IMR-90 (cell line): ENCODE results near the gene ANO1. TPM values are rescaled to one million over a fixed set of nuclear protein-coding genes. Genes with fewer than 3 reads are reported as not detected.

ENCODE experiments used
- ATAC-seq: fragments of 200-7000 bp; cut with Tn5 transposase; 2 replicates; pipeline ENCODE4 v1.9.1; 2020; ENCODE audit warnings: low read depth, mild to moderate bottlenecking, moderate library complexity
- BruUV-seq: library from RNA; stranded (reverse); fragments of 400-500 nt; replicated peaks from 2 replicates; lab custom pipeline; 2021; lab: Mats Ljungman, UMichigan
- CTCF ChIA-PET: fragments of 300-600 bp; formaldehyde crosslinking; extraction: SDS; loops from one replicate; lab custom pipeline; 2021; ENCODE audit warnings: antibody characterized with exemption; lab: Yijun Ruan, JAX
- POLR2A ChIA-PET: fragments of 300-600 bp; sonication (Branson Sonifier 250); formaldehyde crosslinking; loops from one replicate; lab custom pipeline; 2022; ENCODE audit warnings: antibody characterized with exemption; ENCODE audit not compliant: unreplicated experiment; lab: Charles Lee
- DNase-seq: peaks from one replicate; pipeline ENCODE4 v3.0.0; 2013
- H2AFZ ChIP-seq: replicated peaks from 2 replicates; pipeline ENCODE3; 2013; ENCODE audit warnings: low read length, mild to moderate bottlenecking; ENCODE audit not compliant: poor library complexity
- H2AK5ac ChIP-seq: 2 replicates; pipeline ENCODE4 v1.6.1; 2013; ENCODE audit warnings: low read depth, low read length, inconsistent platforms
- H2AK9ac ChIP-seq: replicated peaks from 2 replicates; pipeline ENCODE3; 2013; ENCODE audit warnings: mild to moderate bottlenecking, low read depth, low read length, moderate library complexity; ENCODE audit not compliant: poor library complexity
- H2BK120ac ChIP-seq: 2 replicates; pipeline ENCODE4 v1.6.1; 2013; ENCODE audit warnings: low read depth, low read length, inconsistent platforms
- H2BK15ac ChIP-seq: 3 replicates; pipeline ENCODE4 v1.6.1; 2013; ENCODE audit warnings: low read depth, low read length, inconsistent platforms
- H2BK20ac ChIP-seq: 2 replicates; pipeline ENCODE4 v1.6.1; 2013; ENCODE audit warnings: low read depth, mild to moderate bottlenecking, inconsistent platforms, low read length, moderate library complexity
- H2BK5ac ChIP-seq: 2 replicates; pipeline ENCODE4 v1.6.1; 2013; ENCODE audit warnings: mild to moderate bottlenecking, low read depth, low read length, inconsistent platforms; ENCODE audit not compliant: poor library complexity, severe bottlenecking
- H3K14ac ChIP-seq: replicated peaks from 2 replicates; pipeline ENCODE4 v1.6.1; 2013; ENCODE audit warnings: low read depth, low read length, inconsistent platforms
- H3K18ac ChIP-seq: 2 replicates; pipeline ENCODE4 v1.6.1; 2013; ENCODE audit warnings: low read depth, low read length, control low read depth
- H3K23ac ChIP-seq: 2 replicates; pipeline ENCODE4 v1.6.1; 2013; ENCODE audit warnings: low read depth, low read length, inconsistent platforms
- H3K27ac ChIP-seq: 2 replicates; pipeline ENCODE4 v1.5.1; 2013; ENCODE audit warnings: mild to moderate bottlenecking, control low read depth, low read length; ENCODE audit not compliant: insufficient read depth
- H3K27me3 ChIP-seq: 2 replicates; pipeline ENCODE4 v1.6.1; 2013; ENCODE audit warnings: low read length; ENCODE audit not compliant: control insufficient read depth, insufficient read depth
- H3K36me3 ChIP-seq: 2 replicates; pipeline ENCODE4 v1.6.1; 2013; ENCODE audit warnings: low read length, mixed read lengths; ENCODE audit not compliant: control insufficient read depth, insufficient read depth
- H3K4ac ChIP-seq: 2 replicates; pipeline ENCODE4 v1.6.1; 2013; ENCODE audit warnings: low read depth, low read length, inconsistent platforms
- H3K4me1 ChIP-seq: 2 replicates; pipeline ENCODE4 v1.6.1; 2013; ENCODE audit warnings: low read length, mixed read lengths; ENCODE audit not compliant: control insufficient read depth, insufficient read depth
- H3K4me2 ChIP-seq: 2 replicates; pipeline ENCODE4 v1.6.1; 2013; ENCODE audit warnings: low read depth, mild to moderate bottlenecking, control low read depth, low read length, moderate library complexity
- H3K4me3 ChIP-seq: 2 replicates; pipeline ENCODE4 v1.5.1; 2013; ENCODE audit warnings: low read depth, mild to moderate bottlenecking, control low read depth, low read length, moderate library complexity; ENCODE audit not compliant: insufficient read depth
- H3K56ac ChIP-seq: 2 replicates; pipeline ENCODE4 v1.6.1; 2013; ENCODE audit warnings: low read length, inconsistent platforms; ENCODE audit not compliant: insufficient read depth; ENCODE audit errors: extremely low read depth
- H3K79me1 ChIP-seq, 2 experiments: 2 replicates each; pipeline ENCODE4 v1.6.1; 2013; ENCODE audit warnings: low read length in 2 of 2, inconsistent platforms in 1 of 2, low read depth in 1 of 2
- H3K9ac ChIP-seq: 2 replicates; pipeline ENCODE4 v1.6.1; 2013; ENCODE audit warnings: low read depth, low read length, control low read depth
- H3K9me1 ChIP-seq: 2 replicates; pipeline ENCODE4 v1.6.1; 2013; ENCODE audit warnings: low read length, inconsistent platforms; ENCODE audit not compliant: insufficient read depth
- H3K9me3 ChIP-seq: 2 replicates; pipeline ENCODE4 v1.6.1; 2013; ENCODE audit warnings: low read length; ENCODE audit not compliant: control insufficient read depth, insufficient read depth
- H4K20me1 ChIP-seq: 2 replicates; pipeline ENCODE4 v1.6.1; 2013; ENCODE audit warnings: low read length, inconsistent platforms; ENCODE audit not compliant: insufficient read depth
- H4K5ac ChIP-seq: 2 replicates; pipeline ENCODE4 v1.6.1; 2013; ENCODE audit warnings: mild to moderate bottlenecking, low read depth, low read length, control low read depth
- H4K8ac ChIP-seq, 2 experiments: 2 replicates each; pipeline ENCODE4 v1.6.1; 2013; ENCODE audit warnings: low read depth in 2 of 2, low read length in 2 of 2, control low read depth in 1 of 2, inconsistent platforms in 1 of 2
- H4K91ac ChIP-seq: 2 replicates; pipeline ENCODE4 v1.6.1; 2013; ENCODE audit warnings: low read depth, low read length, inconsistent platforms; ENCODE audit not compliant: insufficient read depth
- POLR2A ChIP-seq: IDR thresholded peaks from 2 replicates; pipeline ENCODE4 v1.6.1; 2012; ENCODE audit warnings: mild to moderate bottlenecking, low read depth, low read length
- SMC3 ChIP-seq: fragments of 150-350 bp; IDR thresholded peaks from 2 replicates; pipeline ENCODE4 v1.6.1; 2016; ENCODE audit warnings: low read depth, mild to moderate bottlenecking, antibody characterized with exemption, low read length, moderate library complexity
- WGBS, 2 experiments: methylation state at CpG; one replicate each; pipeline versions ENCODE4 v1.1.5 to v1.1.7; 2013; ENCODE audit warnings: missing lambda C conversion rate in 2 of 2; ENCODE audit not compliant: insufficient read length in 1 of 2; ENCODE audit errors: extremely low coverage in 2 of 2; 5-methylcytosine and 5-hydroxymethylcytosine counted together
- dilution Hi-C: fragments of 300-500 bp; cut with HindIII; formaldehyde crosslinking; loops from one replicate; pipeline ENCODE4 v1.14.3; 2018; ENCODE audit warnings: low sequenced_read_pairs; ENCODE audit not compliant: unreplicated experiment
- in situ Hi-C: fragments of 300-500 bp; cut with MboI; formaldehyde crosslinking; loops from 3 replicates; pipeline ENCODE4 v1.14.3; 2019; ENCODE audit warnings: low sequenced_read_pairs, inconsistent platforms, mixed read lengths
- intact Hi-C: fragments of 100-400 bp; cut with micrococcal nuclease; formaldehyde crosslinking; loops from 2 replicates; pipeline ENCODE4 v1.10.0; 2022
- polyA plus RNA-seq, 3 experiments: library from polyadenylated mRNA; depleted of rRNA; stranded (reverse); fragments of >200 nt; gene quantifications; 2 replicates each; pipeline ENCODE4 v1.2.3, GENCODE V29; 2012; ENCODE audit warnings: low replicate concordance in 1 of 3
- total RNA-seq: library from RNA; depleted of rRNA; stranded (reverse); fragments of >200 nt; gene quantifications from 2 replicates; pipeline ENCODE4 v1.2.3, GENCODE V29; 2012

ANO1 gene
- total and polyA plus RNA-seq, 2 of the 4 experiments (the other 2 are of a cell fraction) = 4.1 to 10.7 TPM

DNA sequence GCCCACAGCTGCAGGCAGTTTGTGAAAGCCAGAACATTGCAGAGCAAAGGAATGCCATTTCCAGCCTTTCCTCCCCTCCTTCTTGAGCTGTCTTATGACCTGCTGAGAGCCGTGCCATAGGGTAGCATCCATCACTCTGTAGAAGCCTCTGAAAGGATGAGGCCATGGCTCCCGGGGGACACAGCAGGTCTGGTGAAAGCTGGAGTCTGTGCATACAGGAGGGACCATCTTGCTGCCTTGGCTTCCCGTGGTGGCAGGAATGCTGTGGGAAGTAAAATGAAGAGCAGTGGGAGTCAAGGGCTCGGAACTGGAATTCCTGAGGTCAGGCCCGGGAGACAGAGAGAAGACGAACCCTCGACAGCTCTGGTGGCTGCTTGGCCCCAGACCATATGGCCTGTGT, 30.9 kb downstream of the ANO1 start:
- Histone ChIP-seq H3K4me3 (no peak overlapping the region), H4K91ac (no peak overlapping the region), H3K27ac (no peak overlapping the region), H3K18ac (no peak overlapping the region), H2BK15ac (no peak overlapping the region), H3K23ac (0 out of 2 replicates have a peak overlapping the region, but pooled peaks have one; percentile 24), H3K14ac (no peak overlapping the region), H4K5ac (no peak overlapping the region), H3K9me1 (peaks cover 12% of the 10 kb centered on the region), H3K4ac (no peak overlapping the region), H3K9ac (no peak overlapping the region), H2AK5ac (no peak overlapping the region), H3K56ac (no peak overlapping the region), H3K27me3 (no peaks in the 10 kb centered on the region), H3K9me3 (no peaks in the 10 kb centered on the region), H2BK120ac (no peak overlapping the region), H2BK20ac (no peak overlapping the region), H2AFZ (no peak overlapping the region), H4K8ac (no peak overlapping the region), H4K20me1 (no peaks in the 10 kb centered on the region), H2BK5ac (no peak overlapping the region), H2AK9ac (no peak overlapping the region), H3K79me1 (no peaks in the 10 kb centered on the region), H3K36me3 (no peaks in the 10 kb centered on the region), H3K4me2 (no peak overlapping the region), H3K4me1 (peaks cover 18% of the 10 kb centered on the region)
- in situ Hi-C loops = no loop called here
- dilution Hi-C loops = no loop called here
- 60% methylated on average over 1 of the region's 7 CpGs; no CpG with 5 or more reads in 1 of the 2 experiments for WGBS, 2 experiments
- ATAC-seq (peak; percentile 46; the same call in 1 of the 2 replicates), DNase-seq (peak; percentile 22)
- CTCF ChIA-PET = no interaction called here
- no peak for TF ChIP-seq SMC3
- no peak for TF ChIP-seq POLR2A
- POLR2A ChIA-PET = no interaction called here
- no TSS peak for BruUV-seq
- intact Hi-C loops = no loop called here
